Stromal cell of bone marrow (primary cell): ENCODE data around the gene PODNL1.

Experiments used
- DNase-seq: peaks from one replicate; pipeline ENCODE4 v3.0.0-alpha.2; 2012; ENCODE audit warnings: low read depth

PODNL1 gene

GRCh38 chr19:13958043-13958442, 19.8 kb upstream of the PODNL1 start:
- no peak for DNase-seq

GRCh38 chr19:13957051-13957450, 18.8 kb upstream of the PODNL1 start:
- DNase-seq = no peak

- no peak for DNase-seq
These were observed 18.1 kb upstream of the PODNL1 start for GRCh38 chr19:13956365-13956744.

- no peak for DNase-seq
These were observed 17.6 kb upstream of the PODNL1 start for GRCh38 chr19:13955662-13956364.

GRCh38 chr19:13954185-13954584, 16.0 kb upstream of the PODNL1 start:
- no peak for DNase-seq

- DNase-seq = peak; percentile 58
These were observed 14.8 kb upstream of the PODNL1 start for GRCh38 chr19:13952931-13953531.

GRCh38 chr19:13952154-13952930, 14.1 kb upstream of the PODNL1 start, which contains the start of gene DCAF15:
TSS of gene DCAF15 (plus strand) at chr19:13952509. CDS start at chr19:13952513, 4 bp downstream.
- peak; percentile 99 for DNase-seq

- DNase-seq = no peak
These were observed 13.6 kb upstream of the PODNL1 start for GRCh38 chr19:13951799-13952153.

- no peak for DNase-seq
These were observed 12.8 kb upstream of the PODNL1 start for GRCh38 chr19:13951043-13951442.

GRCh38 chr19:13946414-13946813, 8.2 kb upstream of the PODNL1 start:
- DNase-seq = no peak

- DNase-seq = no peak
These were observed 3.9 kb upstream of the PODNL1 start for GRCh38 chr19:13942023-13942684.

- DNase-seq = no peak
These were observed 527 bp downstream of the PODNL1 start for GRCh38 chr19:13937479-13938300.

GRCh38 chr19:13935765-13936510, 2.3 kb downstream of the PODNL1 start:
- no peak for DNase-seq

- no peak for DNase-seq
These were observed 3.5 kb downstream of the PODNL1 start for GRCh38 chr19:13934785-13935109.

GRCh38 chr19:13932911-13933393, 5.3 kb downstream of the PODNL1 start:
- no peak for DNase-seq

GRCh38 chr19:13932149-13932637, 6.0 kb downstream of the PODNL1 start:
- no peak for DNase-seq

- no peak for DNase-seq
These were observed 6.6 kb downstream of the PODNL1 start for GRCh38 chr19:13931391-13932148.

- no peak for DNase-seq
These were observed 7.8 kb downstream of the PODNL1 start for GRCh38 chr19:13930402-13930801.

- DNase-seq = no peak
These were observed 8.3 kb downstream of the PODNL1 start for GRCh38 chr19:13929956-13930355.

GRCh38 chr19:13929340-13929739, 8.9 kb downstream of the PODNL1 start:
- no peak for DNase-seq
